ENCODE data around the gene CGREF1.
A peak's percentile ranks its signal among the peaks of the same experiment; 100 is the strongest.

GRCh38 chr2:27123302-27124150 is 4.6 kb upstream of the CGREF1 start, which contains the start of gene ABHD1:
- TF ChIP-seq POLR2A (IDR thresholded peaks at IDR 0.05) (peak; percentile 78), CTCF (IDR thresholded peaks at IDR 0.05) (peak in 2 of 4 donors; percentile 16 to 25)
